HEK293 (cell line): ENCODE measurements around the gene DPYSL3.
A peak's percentile ranks its signal among the peaks of the same experiment; 100 is the strongest.

Experiments
- CTCF ChIA-PET: fragments of 350-600 bp; formaldehyde crosslinking; extraction: SDS; loops from one replicate; lab custom pipeline; 2021; ENCODE audit warnings: antibody characterized with exemption; lab: Yijun Ruan, JAX
- POLR2A ChIA-PET: fragments of 300-600 bp; formaldehyde crosslinking; extraction: SDS; loops from one replicate; lab custom pipeline; 2020; ENCODE audit warnings: antibody characterized with exemption, inconsistent platforms; lab: Yijun Ruan, JAX
- H3K27ac ChIP-seq: fragments of 200-500 bp; sonication (Bioruptor generic); 2 replicates; pipeline ENCODE4 v1.5.1; 2014; ENCODE audit warnings: low read depth, low read length, control low read depth, inconsistent platforms; ENCODE audit errors: extremely low read depth
- H3K36me3 ChIP-seq, 2 experiments: fragments of 200-500 bp in 1 of 2; sonication (Bioruptor generic) in 1 of 2; 1 replicate in 1 of 2; 2 replicates in 1 of 2; pipeline ENCODE4 v1.5.1; 2014 to 2017; ENCODE audit warnings: inconsistent platforms in 2 of 2, low read length in 2 of 2; ENCODE audit not compliant: control insufficient read depth in 2 of 2, insufficient read depth in 1 of 2
- H3K4me1 ChIP-seq: fragments of 200-500 bp; sonication (Bioruptor generic); 2 replicates; pipeline ENCODE4 v1.5.1; 2014; ENCODE audit warnings: mild to moderate bottlenecking, low read length, inconsistent platforms; ENCODE audit not compliant: control insufficient read depth, insufficient read depth
- H3K4me3 ChIP-seq: 2 replicates; pipeline ENCODE4 v1.5.1; 2011; ENCODE audit warnings: low read depth, mild to moderate bottlenecking, control low read depth, low read length, moderate library complexity
- H3K9me3 ChIP-seq: fragments of 200-500 bp; sonication (Bioruptor generic); 2 replicates; pipeline ENCODE4 v1.5.1; 2014; ENCODE audit warnings: low read depth, low read length, inconsistent platforms; ENCODE audit not compliant: control insufficient read depth, insufficient read depth
- FEZF1 ChIP-seq: fragments of 450-650 bp; formaldehyde crosslinking; IDR thresholded peaks from 2 replicates; pipeline ENCODE4 v1.5.1; 2016; ENCODE audit warnings: missing biosample characterization, missing genetic modification characterization
- IKZF3 ChIP-seq: fragments of 450-650 bp; IDR thresholded peaks from 2 replicates; pipeline ENCODE4 v1.5.0; 2018; ENCODE audit warnings: missing biosample characterization, mild to moderate bottlenecking, missing genetic modification characterization, moderate library complexity
- KLF8 ChIP-seq: fragments of 450-650 bp; formaldehyde crosslinking; IDR thresholded peaks from 2 replicates; pipeline ENCODE4 v1.5.1; 2016; ENCODE audit warnings: missing biosample characterization, missing genetic modification characterization
- PATZ1 ChIP-seq: fragments of 450-650 bp; formaldehyde crosslinking; IDR thresholded peaks from 2 replicates; pipeline ENCODE4 v1.5.1; 2016; ENCODE audit warnings: missing biosample characterization, missing genetic modification characterization
- ZBTB49 ChIP-seq: fragments of 450-650 bp; formaldehyde crosslinking; IDR thresholded peaks from 2 replicates; pipeline ENCODE4 v1.5.1; 2016; ENCODE audit warnings: missing biosample characterization, missing genetic modification characterization, low read depth
- ZNF16 ChIP-seq: fragments of 450-650 bp; formaldehyde crosslinking; IDR thresholded peaks from 2 replicates; pipeline ENCODE4 v1.5.1; 2016; ENCODE audit warnings: low read depth, missing biosample characterization, missing genetic modification characterization
- ZNF202 ChIP-seq: fragments of 450-650 bp; formaldehyde crosslinking; IDR thresholded peaks from 2 replicates; pipeline ENCODE4 v1.5.1; 2016; ENCODE audit warnings: missing biosample characterization, missing genetic modification characterization, borderline replicate concordance
- ZNF221 ChIP-seq: fragments of 450-650 bp; formaldehyde crosslinking; IDR thresholded peaks from 2 replicates; pipeline ENCODE4 v1.5.1; 2017; ENCODE audit warnings: missing biosample characterization, missing genetic modification characterization, borderline replicate concordance
- ZNF239 ChIP-seq: fragments of 450-650 bp; formaldehyde crosslinking; IDR thresholded peaks from 2 replicates; pipeline ENCODE4 v1.5.1; 2016; ENCODE audit warnings: missing biosample characterization, missing genetic modification characterization
- ZNF280D ChIP-seq: fragments of 450-650 bp; formaldehyde crosslinking; IDR thresholded peaks from 2 replicates; pipeline ENCODE4 v1.5.1; 2016; ENCODE audit warnings: missing biosample characterization, missing genetic modification characterization
- ZNF302 ChIP-seq: fragments of 450-650 bp; formaldehyde crosslinking; IDR thresholded peaks from 2 replicates; pipeline ENCODE4 v1.5.1; 2016; ENCODE audit warnings: missing biosample characterization, missing genetic modification characterization, low read depth
- ZNF311 ChIP-seq: fragments of 450-650 bp; formaldehyde crosslinking; IDR thresholded peaks from 2 replicates; pipeline ENCODE4 v1.5.1; 2017; ENCODE audit warnings: missing biosample characterization, missing genetic modification characterization, borderline replicate concordance
- ZNF555 ChIP-seq: fragments of 450-650 bp; formaldehyde crosslinking; conservative IDR thresholded peaks from 2 replicates; pipeline ENCODE4 v1.5.1; 2017; ENCODE audit warnings: missing biosample characterization, mild to moderate bottlenecking, missing genetic modification characterization, inconsistent platforms
- ZNF626 ChIP-seq: fragments of 450-650 bp; sonication (Bioruptor Pico); formaldehyde crosslinking; IDR thresholded peaks from 2 replicates; pipeline ENCODE4 v1.5.1; 2018; ENCODE audit warnings: missing biosample characterization, missing genetic modification characterization, inconsistent platforms
- ZNF654 ChIP-seq: fragments of 450-650 bp; formaldehyde crosslinking; IDR thresholded peaks from 2 replicates; pipeline ENCODE4 v1.5.1; 2016; ENCODE audit warnings: low read depth, missing biosample characterization, missing genetic modification characterization
- ZNF843 ChIP-seq: fragments of 450-650 bp; formaldehyde crosslinking; IDR thresholded peaks from 2 replicates; pipeline ENCODE4 v1.5.1; 2016; ENCODE audit warnings: missing biosample characterization, missing genetic modification characterization

The DPYSL3 gene

GRCh38 chr5:147344861-147345260 lies 165.0 kb downstream of the DPYSL3 start:
- Histone ChIP-seq H3K9me3 (no peaks in the 10 kb centered on the region), H3K4me1 (no peaks in the 10 kb centered on the region), H3K4me3 (no peak overlapping the region), H3K27ac (no peak overlapping the region), H3K36me3 (no peaks in the 10 kb centered on the region)
- ChIA-PET POLR2A (no interaction called here), CTCF (interaction anchor here (0.7 kb wide), 1 partner anchor 702 kb away, joined by 3 read pairs; no protein-coding TSS in a partner anchor)
- TF ChIP-seq ZNF654 (tag by site-specific recombination) (no peak), PATZ1 (tag by site-specific recombination) (no peak), ZNF202 (tag by site-specific recombination) (no peak), ZNF280D (tag by site-specific recombination) (no peak), ZNF311 (tag by site-specific recombination) (no peak), KLF8 (tag by site-specific recombination) (no peak), ZNF626 (tag by site-specific recombination) (no peak), ZNF302 (tag by site-specific recombination) (no peak), ZNF221 (tag by site-specific recombination) (no peak), ZBTB49 (tag by site-specific recombination) (no peak), ZNF239 (no peak), ZNF555 (tag by site-specific recombination) (no peak)

GRCh38 chr5:147341345-147341744 lies 168.5 kb downstream of the DPYSL3 start:
- Histone ChIP-seq H3K36me3 (no peaks in the 10 kb centered on the region), H3K27ac (no peak overlapping the region), H3K4me1 (peaks cover 2% of the 10 kb centered on the region; the same call in 1 of the 2 replicates), H3K9me3 (no peaks in the 10 kb centered on the region), H3K4me3 (no peak overlapping the region)
- ChIA-PET CTCF (no interaction called here), POLR2A (no interaction called here)
- TF ChIP-seq ZNF16 (tag by site-specific recombination), result no peak

GRCh38 chr5:147340941-147341340 lies 168.9 kb downstream of the DPYSL3 start:
- no peaks in the 10 kb centered on the region for H3K36me3 ChIP-seq
- 0 out of 2 replicates have a peak, but pooled peaks have one; percentile 23 for TF ChIP-seq ZNF843 (tag by site-specific recombination)
- peak; percentile 13; the same call in 1 of the 2 replicates for TF ChIP-seq FEZF1 (tag by site-specific recombination)
- no peak for TF ChIP-seq IKZF3
- no peaks in the 10 kb centered on the region for H3K9me3 ChIP-seq
- H3K4me1 ChIP-seq, result peaks cover 2% of the 10 kb centered on the region; the same call in 1 of the 2 replicates
- H3K27ac ChIP-seq, result no peak overlapping the region
- CTCF ChIA-PET, result no interaction called here
- POLR2A ChIA-PET, result no interaction called here
- H3K4me3 ChIP-seq, result no peak overlapping the region
